Measurements from ENCODE around the gene TMEM183A.

DNA sequence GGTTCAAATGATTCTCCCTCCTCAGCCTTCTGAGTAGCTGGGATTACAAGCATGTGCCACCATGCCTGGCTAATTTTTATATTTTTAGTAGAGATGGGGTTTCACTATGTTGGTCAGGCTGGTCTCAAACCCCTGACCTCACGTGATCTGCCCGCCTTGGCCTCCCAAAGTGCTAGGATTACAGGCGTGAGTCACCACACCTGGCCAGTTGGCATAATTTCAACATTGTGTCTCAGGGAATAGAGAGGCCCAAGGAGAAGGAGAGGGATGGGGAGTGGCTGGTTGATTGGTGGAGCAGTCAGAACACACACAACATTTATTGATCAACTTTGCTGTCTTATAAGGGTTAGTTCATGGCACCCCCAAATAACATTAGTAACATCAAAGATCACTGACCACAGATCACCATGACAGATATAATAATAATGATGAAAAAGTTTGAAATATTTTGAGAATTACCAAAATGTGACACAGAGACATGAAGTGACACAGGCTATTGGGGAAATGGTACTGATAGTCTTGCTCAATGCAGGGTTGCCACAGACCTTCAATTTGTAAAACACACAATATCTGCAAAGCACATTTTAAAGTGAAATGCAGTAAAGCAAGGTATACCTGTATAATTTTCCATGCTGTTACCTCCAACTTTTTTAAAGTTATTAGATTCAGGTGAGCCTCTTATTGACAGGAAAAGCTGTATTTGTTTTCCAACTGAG, 24.3 kb upstream of the TMEM183A start:
- TF ChIP-seq, protein P1, sequence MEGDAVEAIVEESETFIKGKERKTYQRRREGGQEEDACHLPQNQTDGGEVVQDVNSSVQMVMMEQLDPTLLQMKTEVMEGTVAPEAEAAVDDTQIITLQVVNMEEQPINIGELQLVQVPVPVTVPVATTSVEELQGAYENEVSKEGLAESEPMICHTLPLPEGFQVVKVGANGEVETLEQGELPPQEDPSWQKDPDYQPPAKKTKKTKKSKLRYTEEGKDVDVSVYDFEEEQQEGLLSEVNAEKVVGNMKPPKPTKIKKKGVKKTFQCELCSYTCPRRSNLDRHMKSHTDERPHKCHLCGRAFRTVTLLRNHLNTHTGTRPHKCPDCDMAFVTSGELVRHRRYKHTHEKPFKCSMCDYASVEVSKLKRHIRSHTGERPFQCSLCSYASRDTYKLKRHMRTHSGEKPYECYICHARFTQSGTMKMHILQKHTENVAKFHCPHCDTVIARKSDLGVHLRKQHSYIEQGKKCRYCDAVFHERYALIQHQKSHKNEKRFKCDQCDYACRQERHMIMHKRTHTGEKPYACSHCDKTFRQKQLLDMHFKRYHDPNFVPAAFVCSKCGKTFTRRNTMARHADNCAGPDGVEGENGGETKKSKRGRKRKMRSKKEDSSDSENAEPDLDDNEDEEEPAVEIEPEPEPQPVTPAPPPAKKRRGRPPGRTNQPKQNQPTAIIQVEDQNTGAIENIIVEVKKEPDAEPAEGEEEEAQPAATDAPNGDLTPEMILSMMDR (IDR thresholded peaks at IDR 0.05; ENCODE audit: low read length) = no peak
- TF ChIP-seq EZH2 (IDR thresholded peaks at IDR 0.05; ENCODE audit: borderline replicate concordance, low read length) = no peak
